ENCODE results near the gene ABCA9.
"Not testable (repeated sequence)": the region's sequence is repeated elsewhere in the genome, so short reads cannot be mapped to it uniquely, and the experiment has no call there.

Gene ABCA9

DNA sequence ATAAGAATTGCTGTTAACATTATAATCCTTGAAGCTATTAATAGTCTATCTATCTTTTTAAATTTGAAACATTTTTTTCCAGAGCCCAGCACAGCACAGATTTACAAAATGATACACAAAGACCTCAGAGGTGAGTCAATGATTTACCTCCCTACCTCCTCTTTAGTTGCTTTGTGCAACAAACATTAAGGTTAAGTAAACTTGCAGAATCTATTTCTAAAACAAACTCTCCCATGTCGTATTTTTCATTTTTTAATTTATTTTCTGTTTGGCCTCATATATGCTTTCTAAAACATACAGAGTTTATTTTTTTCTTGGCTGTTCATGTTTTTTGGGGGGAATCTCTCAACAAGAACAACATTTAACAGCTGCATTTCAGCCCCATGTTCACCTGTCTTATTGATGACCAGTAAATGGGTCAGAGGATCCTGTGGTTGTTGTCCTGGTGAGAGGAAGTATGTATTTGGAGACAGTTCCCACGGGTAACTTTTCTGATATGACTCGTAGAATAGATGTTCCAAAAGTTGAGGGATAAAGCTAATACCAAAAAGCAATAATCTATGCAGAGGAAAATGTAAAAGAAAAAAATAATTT, 42.6 kb downstream of the ABCA9 start:
- no peak for TF ChIP-seq POLR2A (IDR thresholded peaks at IDR 0.05; ENCODE audit: low read depth, low read length)
- no peak for TF ChIP-seq TAF1 (IDR thresholded peaks at IDR 0.05; ENCODE audit: borderline replicate concordance, low read depth, low read length)
- no peak for TF ChIP-seq POLR2AphosphoS5 (IDR thresholded peaks at IDR 0.05; ENCODE audit: low read depth, low read length)
- DNase-seq (ENCODE audit: insufficient read length) (no peak), FAIRE-seq (no peak)

DNA sequence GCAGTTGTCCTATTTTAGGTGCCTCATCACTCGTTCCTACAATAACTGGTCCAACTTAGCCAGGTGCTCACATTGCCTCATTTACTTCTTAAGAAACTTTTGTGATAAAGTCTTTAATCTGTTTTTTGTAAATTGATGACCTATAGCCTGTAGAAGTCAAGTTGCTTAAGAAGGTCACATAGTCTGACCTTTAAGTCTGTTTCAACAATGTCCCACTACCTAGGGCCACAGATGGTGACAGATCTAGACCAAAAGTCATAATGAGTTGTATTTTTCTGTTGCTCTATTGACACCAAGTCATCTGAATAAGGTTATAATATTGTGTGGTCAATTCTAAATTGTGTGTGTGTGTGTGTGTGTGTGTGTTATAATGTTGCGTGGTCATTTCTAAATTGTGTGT, 45.1 kb downstream of the ABCA9 start:
- FAIRE-seq: no peak
- no peak for TF ChIP-seq TAF1 (IDR thresholded peaks at IDR 0.05; ENCODE audit: borderline replicate concordance, low read depth, low read length)
- no peak for TF ChIP-seq POLR2AphosphoS5 (IDR thresholded peaks at IDR 0.05; ENCODE audit: low read depth, low read length)
- no peak for TF ChIP-seq POLR2A (IDR thresholded peaks at IDR 0.05; ENCODE audit: low read depth, low read length)
- no peak for DNase-seq (ENCODE audit: insufficient read length)

DNA sequence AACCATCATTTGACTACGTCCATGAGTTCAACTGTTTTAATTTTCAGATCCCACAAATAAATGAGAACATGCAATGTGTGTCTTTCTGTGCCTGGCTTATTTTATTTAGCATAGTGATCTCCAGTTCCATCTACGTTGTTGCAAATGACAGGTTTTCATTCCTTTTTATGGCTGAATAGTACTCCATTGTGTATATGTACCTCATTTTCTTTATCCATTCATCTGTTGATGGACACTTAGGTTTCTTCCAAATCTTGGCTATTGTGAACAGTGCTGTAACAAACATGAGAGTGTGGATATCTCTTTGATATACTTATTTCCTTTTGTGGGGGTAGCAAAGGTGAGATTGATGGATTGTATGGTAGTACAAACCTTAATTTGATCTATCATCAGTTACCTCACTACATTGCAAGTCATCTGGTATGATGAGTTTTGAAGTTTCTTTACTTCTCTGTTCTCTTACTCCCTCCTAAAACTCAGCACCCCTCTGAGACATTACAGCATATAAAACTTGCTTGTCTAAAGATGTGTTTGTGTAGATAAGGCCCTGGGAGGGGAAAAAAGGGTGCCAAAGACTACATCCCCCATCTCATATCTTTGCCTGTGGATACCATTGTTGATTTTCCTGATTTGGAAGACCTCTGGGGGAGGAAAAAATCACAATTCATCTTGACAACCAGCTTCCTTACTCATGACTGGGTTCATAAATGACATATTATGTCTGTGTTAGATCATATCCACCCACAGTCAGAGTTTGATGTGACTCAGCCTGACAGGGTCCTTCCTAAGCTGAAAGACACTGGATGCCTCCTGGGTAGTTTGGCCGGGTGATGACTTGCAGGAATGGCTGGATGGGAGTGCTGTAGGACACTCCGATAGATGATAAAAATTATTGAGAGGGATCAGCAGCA, 47.6 kb downstream of the ABCA9 start:
- FAIRE-seq (no peak), DNase-seq (ENCODE audit: insufficient read length) (no peak)
- no peak for TF ChIP-seq TAF1 (IDR thresholded peaks at IDR 0.05; ENCODE audit: borderline replicate concordance, low read depth, low read length)
- TF ChIP-seq POLR2AphosphoS5 (IDR thresholded peaks at IDR 0.05; ENCODE audit: low read depth, low read length): no peak
- TF ChIP-seq POLR2A (IDR thresholded peaks at IDR 0.05; ENCODE audit: low read depth, low read length): no peak

DNA sequence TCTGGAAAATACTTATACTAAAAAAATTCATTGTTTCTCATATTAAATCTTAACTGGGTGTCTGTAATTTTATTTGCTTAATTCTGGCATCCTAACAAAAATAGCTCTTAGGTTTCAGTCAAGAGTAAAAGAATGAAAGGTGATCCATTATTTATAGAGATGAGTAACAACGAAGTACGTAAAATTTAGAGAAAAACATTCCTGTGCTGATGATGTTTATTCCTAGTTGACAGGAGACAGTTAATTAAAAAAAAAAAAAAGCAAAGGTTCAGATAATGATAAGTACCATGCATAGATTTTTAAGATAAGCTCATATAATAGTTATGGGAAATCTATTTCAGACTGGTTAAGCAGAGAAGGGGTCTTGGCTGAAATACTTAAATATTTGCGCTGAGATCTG, 50.8 kb downstream of the ABCA9 start:
- no peak for FAIRE-seq
- no peak for TF ChIP-seq TAF1 (IDR thresholded peaks at IDR 0.05; ENCODE audit: borderline replicate concordance, low read depth, low read length)

DNA sequence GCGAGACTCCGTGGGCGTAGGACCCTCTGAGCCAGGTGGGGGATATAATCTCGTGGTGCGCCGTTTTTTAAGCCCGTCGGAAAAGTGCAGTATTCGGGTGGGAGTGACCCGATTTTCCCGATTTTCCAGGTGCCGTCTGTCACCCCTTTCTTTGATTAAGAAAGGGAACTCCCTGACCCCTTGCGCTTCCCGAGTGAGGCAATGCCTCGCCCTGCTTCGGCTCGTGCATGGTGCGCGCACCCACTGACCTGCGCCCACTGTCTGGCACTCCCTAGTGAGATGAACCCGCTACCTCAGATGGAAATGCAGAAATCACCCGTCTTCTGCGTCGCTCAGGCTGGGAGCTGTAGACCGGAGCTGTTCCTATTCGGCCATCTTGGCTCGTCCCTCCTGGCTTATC, 56.0 kb downstream of the ABCA9 start:
- not testable (repeated sequence) for FAIRE-seq; DNase-seq (ENCODE audit: insufficient read length)

More for the DNA sequence above, 50.8 kb downstream of the ABCA9 start:
- DNase-seq (ENCODE audit: insufficient read length): no peak

DNA sequence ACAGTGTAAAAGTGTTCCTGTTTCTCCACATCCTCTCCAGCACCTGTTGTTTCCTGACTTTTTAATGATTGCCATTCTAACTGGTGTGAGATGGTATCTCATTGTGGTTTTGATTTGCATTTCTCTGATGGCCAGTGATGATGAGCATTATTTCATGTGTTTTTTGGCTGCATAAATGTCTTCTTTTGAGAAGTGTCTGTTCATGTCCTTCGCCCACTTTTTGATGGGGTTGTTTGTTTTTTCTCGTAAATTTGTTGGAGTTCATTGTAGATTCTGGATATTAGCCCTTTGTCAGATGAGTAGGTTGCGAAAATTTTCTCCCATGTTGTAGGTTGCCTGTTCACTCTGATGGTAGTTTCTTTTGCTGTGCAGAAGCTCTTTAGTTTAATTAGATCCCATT, 61.0 kb downstream of the ABCA9 start:
- FAIRE-seq; DNase-seq (ENCODE audit: insufficient read length): not testable (repeated sequence)

DNA sequence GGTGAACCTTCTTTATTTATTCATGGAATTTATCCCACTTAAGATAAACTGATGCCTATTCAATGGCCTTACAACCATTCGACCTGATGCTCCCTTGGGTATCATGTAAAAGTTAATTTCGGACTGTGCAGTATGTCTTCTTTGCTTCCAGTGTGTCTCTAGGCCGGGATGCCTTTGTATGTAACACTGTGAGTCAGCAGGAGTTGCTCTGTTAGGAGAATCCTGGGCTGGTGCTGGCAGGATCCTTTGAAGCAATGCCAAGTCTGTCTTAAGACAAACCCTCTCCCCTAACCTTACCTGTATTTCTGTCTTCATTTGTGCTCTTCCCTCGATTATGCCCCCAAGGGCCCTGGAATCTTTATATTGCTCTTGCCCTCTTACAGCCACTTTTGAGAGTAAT, 67.6 kb downstream of the ABCA9 start:
- no peak for TF ChIP-seq POLR2A (IDR thresholded peaks at IDR 0.05; ENCODE audit: low read depth, low read length)
- no peak for TF ChIP-seq POLR2AphosphoS5 (IDR thresholded peaks at IDR 0.05; ENCODE audit: low read depth, low read length)
- no peak for TF ChIP-seq TAF1 (IDR thresholded peaks at IDR 0.05; ENCODE audit: borderline replicate concordance, low read depth, low read length)

DNA sequence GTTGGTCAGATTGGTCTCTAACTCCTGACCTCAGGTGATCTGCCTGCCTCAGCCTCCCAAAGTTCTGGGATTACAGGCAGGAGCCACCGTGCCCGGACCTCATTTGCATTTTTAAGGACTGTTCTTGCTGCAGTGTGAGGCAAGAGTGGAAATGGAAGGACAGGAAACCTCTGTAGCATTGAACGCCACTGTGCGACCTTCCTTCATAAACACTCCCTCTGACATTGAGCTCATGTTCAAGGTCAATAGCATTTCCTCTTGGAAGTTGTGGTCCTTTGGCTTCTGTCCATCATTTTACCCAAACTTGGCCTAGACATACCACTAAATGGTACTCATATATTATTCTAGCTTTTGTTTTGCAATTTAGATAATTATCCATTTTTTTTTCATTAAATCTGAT, 72.8 kb downstream of the ABCA9 start:
- no peak for TF ChIP-seq POLR2AphosphoS5 (IDR thresholded peaks at IDR 0.05; ENCODE audit: low read depth, low read length)
- no peak for TF ChIP-seq POLR2A (IDR thresholded peaks at IDR 0.05; ENCODE audit: low read depth, low read length)
- no peak for TF ChIP-seq TAF1 (IDR thresholded peaks at IDR 0.05; ENCODE audit: borderline replicate concordance, low read depth, low read length)
- FAIRE-seq (no peak), DNase-seq (ENCODE audit: insufficient read length) (no peak)

More for the DNA sequence above, 67.6 kb downstream of the ABCA9 start:
- no peak for DNase-seq (ENCODE audit: insufficient read length)
- FAIRE-seq: no peak

DNA sequence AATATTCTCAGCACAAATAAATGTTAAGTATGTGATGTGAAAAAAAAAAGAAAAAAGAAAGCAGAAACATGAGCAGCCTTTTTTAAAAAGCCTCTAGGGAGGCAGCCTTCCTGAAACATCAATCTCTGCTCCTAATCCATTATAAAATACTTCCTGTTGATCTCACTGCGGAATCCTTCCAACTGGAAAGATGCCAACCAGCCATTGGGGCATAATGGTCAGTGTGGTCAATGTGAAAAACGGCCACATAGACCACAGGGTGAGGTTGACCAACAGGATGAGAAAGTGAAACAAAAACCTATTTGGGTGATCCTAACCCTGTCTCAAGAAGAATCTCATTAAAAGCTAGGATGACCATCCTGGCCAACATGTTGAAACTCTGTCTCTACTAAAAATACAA, 79.4 kb downstream of the ABCA9 start:
- FAIRE-seq: no peak

DNA sequence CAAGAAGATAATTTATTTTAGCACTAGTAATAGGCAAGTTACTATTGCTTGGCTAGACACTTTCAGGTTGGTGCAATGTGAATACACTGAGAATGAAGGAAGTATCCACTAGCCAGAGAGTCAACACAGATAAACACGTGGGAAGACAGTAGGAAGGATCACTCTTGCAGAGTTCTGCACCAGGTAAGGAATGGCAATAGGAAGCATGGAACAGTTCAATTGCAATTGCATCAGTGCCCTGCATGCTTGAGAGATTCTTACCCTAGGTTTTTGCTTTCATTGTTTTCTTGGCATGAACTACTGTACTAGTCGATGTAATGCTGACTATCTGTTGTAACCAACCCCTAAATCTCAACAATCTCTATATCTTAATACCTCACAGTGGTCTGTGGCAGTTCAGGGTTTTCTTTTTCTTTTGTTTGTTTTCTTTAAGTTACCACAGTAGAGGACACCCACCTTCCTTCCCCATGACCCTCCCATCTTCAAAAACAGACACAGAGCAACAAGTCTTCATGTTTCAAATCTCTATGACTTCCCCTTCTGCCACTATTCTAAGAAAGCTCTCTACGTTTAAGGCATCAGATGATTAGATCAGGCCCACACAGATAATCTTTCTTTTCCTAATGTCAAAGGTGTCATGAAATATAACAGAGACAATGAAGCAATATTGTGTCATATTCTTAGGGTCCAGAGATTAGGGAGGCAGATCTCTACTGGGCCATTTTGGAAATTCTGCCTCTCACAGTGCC, 87.5 kb downstream of the ABCA9 start:
- FAIRE-seq (no peak), DNase-seq (ENCODE audit: insufficient read length) (no peak)
- no peak for TF ChIP-seq TAF1 (IDR thresholded peaks at IDR 0.05; ENCODE audit: borderline replicate concordance, low read depth, low read length)
- TF ChIP-seq POLR2AphosphoS5 (IDR thresholded peaks at IDR 0.05; ENCODE audit: low read depth, low read length): no peak
- no peak for TF ChIP-seq POLR2A (IDR thresholded peaks at IDR 0.05; ENCODE audit: low read depth, low read length)

More for the DNA sequence above, 79.4 kb downstream of the ABCA9 start:
- DNase-seq (ENCODE audit: insufficient read length): no peak
- TF ChIP-seq TAF1 (IDR thresholded peaks at IDR 0.05; ENCODE audit: borderline replicate concordance, low read depth, low read length) (no peak), POLR2AphosphoS5 (IDR thresholded peaks at IDR 0.05; ENCODE audit: low read depth, low read length) (no peak), POLR2A (IDR thresholded peaks at IDR 0.05; ENCODE audit: low read depth, low read length) (no peak)

DNA sequence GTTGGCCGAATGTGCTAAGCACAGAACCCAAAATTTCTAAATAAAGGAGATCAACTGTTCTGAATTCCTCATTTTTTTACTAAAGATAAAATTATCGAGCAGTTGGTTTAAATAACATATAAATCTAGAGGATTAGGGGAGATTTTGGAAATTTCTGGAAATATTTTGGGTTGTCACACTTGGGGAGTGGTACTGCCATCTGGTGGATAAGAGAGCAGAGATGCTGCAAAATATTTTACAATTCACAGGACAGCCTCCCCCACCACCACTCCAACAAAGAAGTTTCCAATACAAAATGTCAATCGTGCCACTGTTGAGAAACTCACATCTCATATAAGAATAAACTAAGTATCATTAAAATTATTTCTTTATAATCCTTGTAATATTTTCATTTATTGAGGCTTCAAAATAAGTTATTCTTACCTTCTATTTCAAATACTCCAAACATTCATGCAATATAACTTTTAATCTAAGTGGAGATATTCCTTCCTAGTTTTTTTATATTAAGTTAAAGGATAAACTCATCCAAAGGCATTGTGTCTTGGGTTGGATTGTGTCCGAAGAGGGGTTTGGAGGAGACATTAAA, 88.5 kb downstream of the ABCA9 start:
- no peak for DNase-seq (ENCODE audit: insufficient read length)
- TF ChIP-seq POLR2A (IDR thresholded peaks at IDR 0.05; ENCODE audit: low read depth, low read length): no peak
- no peak for TF ChIP-seq POLR2AphosphoS5 (IDR thresholded peaks at IDR 0.05; ENCODE audit: low read depth, low read length)
- TF ChIP-seq TAF1 (IDR thresholded peaks at IDR 0.05; ENCODE audit: borderline replicate concordance, low read depth, low read length): no peak
- no peak for FAIRE-seq

DNA sequence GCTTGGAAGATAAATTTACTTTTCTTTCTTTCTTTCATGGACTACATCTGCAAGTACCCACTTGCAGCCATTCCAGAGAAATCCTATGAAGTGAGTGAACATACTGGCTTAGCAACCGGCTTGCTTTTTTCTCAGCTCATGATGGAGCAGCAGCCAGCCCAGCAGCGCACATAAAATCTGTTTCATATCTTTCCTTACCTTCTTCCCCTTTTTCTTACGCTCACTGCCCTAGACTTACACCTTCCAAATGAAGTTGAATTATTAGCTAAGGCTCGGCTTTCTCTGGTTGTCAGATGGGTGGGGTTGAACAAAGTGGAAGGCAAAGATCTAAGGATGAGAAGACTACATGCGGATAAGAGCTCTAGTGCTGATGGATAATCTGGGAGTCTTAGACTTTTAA, 91.6 kb downstream of the ABCA9 start:
- no peak for DNase-seq (ENCODE audit: insufficient read length)
- FAIRE-seq: no peak
- TF ChIP-seq POLR2A (IDR thresholded peaks at IDR 0.05; ENCODE audit: low read depth, low read length) (no peak), TAF1 (IDR thresholded peaks at IDR 0.05; ENCODE audit: borderline replicate concordance, low read depth, low read length) (no peak), POLR2AphosphoS5 (IDR thresholded peaks at IDR 0.05; ENCODE audit: low read depth, low read length) (no peak)

Data from GM12892 (cell line).